ENCODE measurements around the gene FNIP2.

DNA sequence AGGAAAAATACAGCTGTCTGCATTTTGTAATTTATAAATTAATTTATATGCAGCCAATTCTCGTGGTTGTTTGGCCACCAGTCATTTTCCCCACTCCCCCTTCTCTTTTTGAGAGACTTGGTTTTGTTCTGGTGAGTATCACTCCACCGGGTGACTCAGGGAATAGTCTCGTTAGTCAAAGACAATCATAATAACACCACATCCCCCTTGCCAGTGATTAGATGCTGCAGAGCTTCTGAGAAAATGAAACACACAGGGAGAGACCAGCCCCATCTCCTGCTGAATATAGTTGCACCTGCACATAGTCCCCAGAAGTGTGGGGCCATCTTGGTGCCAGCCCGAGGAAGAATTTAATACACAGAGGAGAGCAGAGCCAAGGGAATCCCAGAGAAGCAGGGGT, 8.0 kb upstream of the FNIP2 start:
- TF ChIP-seq POLR2A (IDR thresholded peaks at IDR 0.05) (no peak), POLR2AphosphoS5 (IDR thresholded peaks at IDR 0.05) (no peak)
